HCT116 (cell line): ENCODE measurements around the gene LTBP1.

Source experiments
- CEBPB ChIP-seq: IDR thresholded peaks from 2 replicates; pipeline ENCODE4 v1.6.1; 2012; ENCODE audit warnings: low read depth
- EZH2 ChIP-seq: fragments of 200-600 bp; sonication (generic); IDR thresholded peaks from 2 replicates; pipeline ENCODE4 v1.6.1; 2017; ENCODE audit warnings: antibody characterized with exemption, mixed run types
- FOSL1 ChIP-seq: IDR thresholded peaks from 2 replicates; pipeline ENCODE4 v1.6.1; 2012; ENCODE audit warnings: low read depth
- JUND ChIP-seq: IDR thresholded peaks from 2 replicates; pipeline ENCODE4 v1.6.1; 2012
- POLR2A ChIP-seq: IDR thresholded peaks from 2 replicates; pipeline ENCODE4 v1.7.0; 2011; ENCODE audit warnings: borderline replicate concordance; ENCODE audit not compliant: insufficient read depth, insufficient read length; ENCODE audit errors: extremely low read depth
- POLR2AphosphoS5 ChIP-seq: IDR thresholded peaks from 2 replicates; pipeline ENCODE4 v1.6.1; 2011; ENCODE audit warnings: mild to moderate bottlenecking, low read depth, low read length, moderate library complexity
- RAD21 ChIP-seq: IDR thresholded peaks from 2 replicates; pipeline ENCODE4 v1.6.1; 2012; ENCODE audit warnings: low read depth, mild to moderate bottlenecking
- SIN3A ChIP-seq: IDR thresholded peaks from 2 replicates; pipeline ENCODE4 v1.6.1; 2012; ENCODE audit warnings: low read depth
- SP1 ChIP-seq: IDR thresholded peaks from 2 replicates; pipeline ENCODE4 v1.6.1; 2012; ENCODE audit warnings: low read depth
- TCF7L2 ChIP-seq: IDR thresholded peaks from 2 replicates; pipeline ENCODE4 v1.7.0; 2011; ENCODE audit warnings: borderline replicate concordance, inconsistent platforms; ENCODE audit not compliant: insufficient read depth, insufficient read length; ENCODE audit errors: extremely low read depth
- TF ChIP-seq, protein P1 (sequence below), 3 experiments: fragments of 200-600 bp in 1 of 3; sonication (generic) in 1 of 3; IDR thresholded peaks in 2 of 3; conservative IDR thresholded peaks in 1 of 3; 2 replicates each; pipeline ENCODE4 v1.5.1; 2012 to 2017; ENCODE audit warnings: low read depth in 2 of 3, low read length in 2 of 3, antibody characterized with exemption in 1 of 3, borderline replicate concordance in 1 of 3, control low read depth in 1 of 3, mild to moderate bottlenecking in 1 of 3, mixed read lengths in 1 of 3, mixed run types in 1 of 3, moderate library complexity in 1 of 3; ENCODE audit not compliant: insufficient read depth in 1 of 3
- TF ChIP-seq, protein P2 (sequence below): IDR thresholded peaks from 2 replicates; pipeline ENCODE4 v1.6.1; 2012; ENCODE audit warnings: low read depth

DNA sequence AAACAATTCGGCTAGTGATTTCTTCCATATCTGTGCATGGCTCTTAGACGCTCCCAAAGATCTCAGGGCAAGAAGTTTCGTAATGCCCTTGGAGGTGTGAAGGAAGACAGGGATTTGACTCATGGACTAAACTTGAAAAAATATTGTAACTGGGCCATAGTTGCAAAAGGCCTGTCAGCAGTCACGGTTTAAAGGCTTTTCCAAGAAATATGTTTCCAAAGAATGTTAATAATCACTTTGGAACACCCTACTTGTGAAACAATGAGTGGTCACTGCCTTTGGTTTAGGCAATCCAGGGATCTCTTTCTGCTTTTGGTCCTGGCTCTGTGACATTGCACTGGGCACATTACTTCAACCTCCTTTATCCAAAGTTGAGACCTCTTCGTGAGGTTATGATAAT, 427.2 kb downstream of the LTBP1 start:
- TF ChIP-seq RAD21 (no peak), POLR2AphosphoS5 (no peak), JUND (no peak), FOSL1 (no peak), POLR2A (no peak), CEBPB (no peak), SIN3A (no peak), EZH2 (no peak), SP1 (no peak), TCF7L2 (no peak)
- TF ChIP-seq, protein P1, sequence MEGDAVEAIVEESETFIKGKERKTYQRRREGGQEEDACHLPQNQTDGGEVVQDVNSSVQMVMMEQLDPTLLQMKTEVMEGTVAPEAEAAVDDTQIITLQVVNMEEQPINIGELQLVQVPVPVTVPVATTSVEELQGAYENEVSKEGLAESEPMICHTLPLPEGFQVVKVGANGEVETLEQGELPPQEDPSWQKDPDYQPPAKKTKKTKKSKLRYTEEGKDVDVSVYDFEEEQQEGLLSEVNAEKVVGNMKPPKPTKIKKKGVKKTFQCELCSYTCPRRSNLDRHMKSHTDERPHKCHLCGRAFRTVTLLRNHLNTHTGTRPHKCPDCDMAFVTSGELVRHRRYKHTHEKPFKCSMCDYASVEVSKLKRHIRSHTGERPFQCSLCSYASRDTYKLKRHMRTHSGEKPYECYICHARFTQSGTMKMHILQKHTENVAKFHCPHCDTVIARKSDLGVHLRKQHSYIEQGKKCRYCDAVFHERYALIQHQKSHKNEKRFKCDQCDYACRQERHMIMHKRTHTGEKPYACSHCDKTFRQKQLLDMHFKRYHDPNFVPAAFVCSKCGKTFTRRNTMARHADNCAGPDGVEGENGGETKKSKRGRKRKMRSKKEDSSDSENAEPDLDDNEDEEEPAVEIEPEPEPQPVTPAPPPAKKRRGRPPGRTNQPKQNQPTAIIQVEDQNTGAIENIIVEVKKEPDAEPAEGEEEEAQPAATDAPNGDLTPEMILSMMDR (IDR thresholded peaks at IDR 0.05 in 2 of 3, conservative IDR thresholded peaks at IDR 0.05 in 1 of 3; ENCODE audit: borderline replicate concordance in 1 of 3, insufficient read depth in 1 of 3, low read depth in 2 of 3, low read length in 2 of 3): no peak
- TF ChIP-seq, protein P2, sequence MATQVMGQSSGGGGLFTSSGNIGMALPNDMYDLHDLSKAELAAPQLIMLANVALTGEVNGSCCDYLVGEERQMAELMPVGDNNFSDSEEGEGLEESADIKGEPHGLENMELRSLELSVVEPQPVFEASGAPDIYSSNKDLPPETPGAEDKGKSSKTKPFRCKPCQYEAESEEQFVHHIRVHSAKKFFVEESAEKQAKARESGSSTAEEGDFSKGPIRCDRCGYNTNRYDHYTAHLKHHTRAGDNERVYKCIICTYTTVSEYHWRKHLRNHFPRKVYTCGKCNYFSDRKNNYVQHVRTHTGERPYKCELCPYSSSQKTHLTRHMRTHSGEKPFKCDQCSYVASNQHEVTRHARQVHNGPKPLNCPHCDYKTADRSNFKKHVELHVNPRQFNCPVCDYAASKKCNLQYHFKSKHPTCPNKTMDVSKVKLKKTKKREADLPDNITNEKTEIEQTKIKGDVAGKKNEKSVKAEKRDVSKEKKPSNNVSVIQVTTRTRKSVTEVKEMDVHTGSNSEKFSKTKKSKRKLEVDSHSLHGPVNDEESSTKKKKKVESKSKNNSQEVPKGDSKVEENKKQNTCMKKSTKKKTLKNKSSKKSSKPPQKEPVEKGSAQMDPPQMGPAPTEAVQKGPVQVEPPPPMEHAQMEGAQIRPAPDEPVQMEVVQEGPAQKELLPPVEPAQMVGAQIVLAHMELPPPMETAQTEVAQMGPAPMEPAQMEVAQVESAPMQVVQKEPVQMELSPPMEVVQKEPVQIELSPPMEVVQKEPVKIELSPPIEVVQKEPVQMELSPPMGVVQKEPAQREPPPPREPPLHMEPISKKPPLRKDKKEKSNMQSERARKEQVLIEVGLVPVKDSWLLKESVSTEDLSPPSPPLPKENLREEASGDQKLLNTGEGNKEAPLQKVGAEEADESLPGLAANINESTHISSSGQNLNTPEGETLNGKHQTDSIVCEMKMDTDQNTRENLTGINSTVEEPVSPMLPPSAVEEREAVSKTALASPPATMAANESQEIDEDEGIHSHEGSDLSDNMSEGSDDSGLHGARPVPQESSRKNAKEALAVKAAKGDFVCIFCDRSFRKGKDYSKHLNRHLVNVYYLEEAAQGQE: no peak
